B cell (primary cell): Measurements from ENCODE around the gene CPE. TPM values are rescaled to one million over a fixed set of nuclear protein-coding genes. Genes with fewer than 3 reads are reported as not detected.

Experiments used
- ATAC-seq: fragments of 200-7000 bp; cut with Tn5 transposase; one replicate; pipeline ENCODE4 v1.10.0; 2021; ENCODE audit warnings: low read depth, mild to moderate bottlenecking, moderate number of reproducible peaks, moderate library complexity
- CTCF ChIA-PET: fragments of 350-600 bp; sonication (Branson Sonifier 250); formaldehyde crosslinking; loops from one replicate; lab custom pipeline; 2021; ENCODE audit warnings: antibody characterized with exemption, inconsistent platforms; lab: Charles Lee
- POLR2A ChIA-PET: fragments of 350-600 bp; sonication (Branson Sonifier 250); formaldehyde crosslinking; loops from one replicate; lab custom pipeline; 2021; ENCODE audit warnings: antibody characterized with exemption; lab: Charles Lee
- DNase-seq: peaks from one replicate; pipeline ENCODE4 v3.0.0; 2013
- H2AFZ ChIP-seq: 2 replicates; pipeline ENCODE4 v1.6.1; 2012; ENCODE audit warnings: mild to moderate bottlenecking, low read depth, low read length; ENCODE audit not compliant: insufficient read depth, poor library complexity, severe bottlenecking
- H3K27ac ChIP-seq, 2 donors: 1 replicate in 1 of 2; 2 replicates in 1 of 2; pipeline ENCODE4 v1.5.1; 2012 to 2013; ENCODE audit warnings: low read length in 2 of 2, mild to moderate bottlenecking in 2 of 2, moderate library complexity in 1 of 2
- H3K27me3 ChIP-seq, 4 experiments: fragments of 200-600 bp in 1 of 4; sonication (generic) in 1 of 4; replicated peaks in 1 of 4; 1 replicate in 2 of 4; 2 replicates in 2 of 4; pipeline versions ENCODE4 v1.6.1 to v1.7.0; 2013 to 2016; ENCODE audit warnings: low read length in 3 of 4, mild to moderate bottlenecking in 2 of 4, mixed read lengths in 1 of 4, moderate library complexity in 1 of 4; ENCODE audit not compliant: insufficient read depth in 4 of 4, control insufficient read depth in 3 of 4; ENCODE audit errors: control extremely low read depth in 1 of 4
- H3K36me3 ChIP-seq, 2 experiments: replicated peaks in 1 of 2; 1 replicate in 1 of 2; 2 replicates in 1 of 2; pipeline versions ENCODE4 v1.6.1 to v1.7.1; 2013; ENCODE audit warnings: low read length in 1 of 2; ENCODE audit not compliant: insufficient read depth in 2 of 2, control insufficient read depth in 1 of 2; ENCODE audit errors: control extremely low read depth in 1 of 2, extremely low read depth in 1 of 2
- H3K4me1 ChIP-seq, 2 donors: fragments of 200-600 bp in 1 of 2; sonication (generic) in 1 of 2; 1 replicate in 1 of 2; 2 replicates in 1 of 2; pipeline versions ENCODE4 v1.5.1 to v1.6.1; 2013 to 2017; ENCODE audit warnings: low read length in 2 of 2; ENCODE audit not compliant: control insufficient read depth in 2 of 2, insufficient read depth in 2 of 2
- H3K4me2 ChIP-seq: replicated peaks from 2 replicates; pipeline ENCODE3; 2012; ENCODE audit warnings: mild to moderate bottlenecking, low read depth, low read length; ENCODE audit not compliant: poor library complexity, severe bottlenecking
- H3K4me3 ChIP-seq, 5 experiments: fragments of 200-600 bp in 1 of 5; sonication (generic) in 1 of 5; 1 replicate in 3 of 5; 2 replicates in 2 of 5; pipeline versions ENCODE4 v1.5.1 to v1.7.0; 2011 to 2016; ENCODE audit warnings: low read length in 4 of 5, mild to moderate bottlenecking in 4 of 5, low read depth in 2 of 5, control low read depth in 1 of 5, moderate library complexity in 1 of 5; ENCODE audit not compliant: insufficient read depth in 1 of 5; ENCODE audit errors: control extremely low read depth in 1 of 5, extremely low read depth in 1 of 5
- H3K79me2 ChIP-seq: fragments of 200-600 bp; sonication (generic); one replicate; pipeline ENCODE4 v1.6.0; 2016; ENCODE audit warnings: low read length; ENCODE audit not compliant: control insufficient read depth, insufficient read depth
- H3K9ac ChIP-seq: fragments of 200-600 bp; sonication (generic); 2 replicates; pipeline ENCODE4 v1.6.1; 2017; ENCODE audit warnings: mild to moderate bottlenecking, low read length, moderate library complexity
- H3K9me3 ChIP-seq, 3 donors: one replicate each; pipeline versions ENCODE4 v1.6.1 to v1.7.1; 2013; ENCODE audit warnings: low read length in 2 of 3; ENCODE audit not compliant: control insufficient read depth in 2 of 3, insufficient read depth in 1 of 3; ENCODE audit errors: control extremely low read depth in 1 of 3
- H4K20me1 ChIP-seq: 2 replicates; pipeline ENCODE4 v1.6.0; 2012; ENCODE audit warnings: mild to moderate bottlenecking, low read length; ENCODE audit not compliant: insufficient read depth, control insufficient read depth, poor library complexity, severe bottlenecking
- H3K27ac Mint-ChIP-seq: one replicate; pipeline ENCODE4 v1.8.0; 2021; ENCODE audit warnings: mixed read lengths
- H3K27me3 Mint-ChIP-seq: one replicate; pipeline ENCODE4 v1.8.0; 2021; ENCODE audit warnings: mixed read lengths
- H3K4me1 Mint-ChIP-seq: one replicate; pipeline ENCODE4 v1.8.0; 2021; ENCODE audit warnings: mixed read lengths
- H3K4me3 Mint-ChIP-seq: one replicate; pipeline ENCODE4 v1.8.0; 2021; ENCODE audit warnings: mixed read lengths
- H3K9me3 Mint-ChIP-seq: one replicate; pipeline ENCODE4 v1.8.0; 2022; ENCODE audit warnings: mixed read lengths; ENCODE audit not compliant: insufficient read depth
- CTCF ChIP-seq: fragments of 200-600 bp; IDR thresholded peaks from one replicate; pipeline ENCODE4 v1.8.0; 2022; ENCODE audit warnings: antibody characterized with exemption, mild to moderate bottlenecking
- EZH2 ChIP-seq: IDR thresholded peaks from 2 replicates; pipeline ENCODE4 v1.6.1; 2012; ENCODE audit warnings: borderline replicate concordance, low read depth, mild to moderate bottlenecking, moderate library complexity, low read length; ENCODE audit not compliant: insufficient read depth, poor library complexity, severe bottlenecking
- WGBS: methylation state at CpG from one replicate; pipeline ENCODE4 v1.1.5; 2013; ENCODE audit warnings: missing lambda C conversion rate; ENCODE audit not compliant: insufficient coverage; 5-methylcytosine and 5-hydroxymethylcytosine counted together
- intact Hi-C: fragments of 100-400 bp; cut with micrococcal nuclease; formaldehyde crosslinking; loops from one replicate; pipeline ENCODE4 v1.10.0; 2022
- polyA plus RNA-seq: library from polyadenylated mRNA; depleted of rRNA; stranded (reverse); fragments of >200 nt; gene quantifications from 2 replicates; pipeline ENCODE4 v1.2.3, GENCODE V29; 2012
- total RNA-seq, 2 donors: library from RNA; stranded (reverse); fragments of 120-200 nt in 1 of 2; gene quantifications; 1 replicate in 1 of 2; 2 replicates in 1 of 2; pipeline versions ENCODE4 v1.2.3 to v1.2.4, GENCODE V29; 2013 to 2022

The CPE gene
- total and polyA plus RNA-seq, 2 donors (not counting 1 experiment from before 2014, with no cell fraction given): not detected

GRCh38 chr4:165504184-165504583, 125.4 kb downstream of the CPE start:
- TF ChIP-seq CTCF (no peak), EZH2 (no peak)
- CTCF ChIA-PET: interaction anchor here (2.4 kb wide), 1 partner anchor 10 kb away, joined by 10 read pairs; no protein-coding TSS in a partner anchor
- intact Hi-C loops: no loop called here
- H3K79me2 ChIP-seq: no peaks in the 10 kb centered on the region
- ATAC-seq (no peak), DNase-seq (no peak)
- H2AFZ ChIP-seq: no peak overlapping the region
- H3K4me3 ChIP-seq: no peak overlapping the region
- H3K9me3 ChIP-seq: no peaks in the 10 kb centered on the region
- Mint-ChIP-seq H3K9me3 (no peaks in the 10 kb centered on the region), H3K4me3 (no peak overlapping the region), H3K27ac (no peak overlapping the region), H3K4me1 (no peaks in the 10 kb centered on the region), H3K27me3 (no peaks in the 10 kb centered on the region)
- no peaks in the 10 kb centered on the region for H3K36me3 ChIP-seq
- no peaks in the 10 kb centered on the region for H3K27me3 ChIP-seq
- no peaks in the 10 kb centered on the region for H4K20me1 ChIP-seq
- no peak overlapping the region for H3K27ac ChIP-seq
- no peaks in the 10 kb centered on the region for H3K4me1 ChIP-seq
- POLR2A ChIA-PET: no interaction called here
- no peak overlapping the region for H3K9ac ChIP-seq
- WGBS: no CpG with 5 or more reads among the region's 3 CpGs
- H3K4me2 ChIP-seq: no peak overlapping the region

GRCh38 chr4:165505958-165506837, 127.4 kb downstream of the CPE start:
- WGBS: 86% methylated on average over 4 of the region's 7 CpGs
- Histone ChIP-seq H3K9me3 (no peaks in the 10 kb centered on the region), H3K4me3 (no peak overlapping the region), H2AFZ (no peak overlapping the region), H3K9ac (no peak overlapping the region), H3K79me2 (no peaks in the 10 kb centered on the region), H3K4me1 (no peaks in the 10 kb centered on the region), H3K36me3 (no peaks in the 10 kb centered on the region), H4K20me1 (no peaks in the 10 kb centered on the region), H3K27ac (no peak overlapping the region), H3K27me3 (peaks cover 0 to 3% (median 0%) of the 10 kb centered on the region in 4 experiments), H3K4me2 (no peak overlapping the region)
- Mint-ChIP-seq H3K9me3 (no peaks in the 10 kb centered on the region), H3K4me1 (no peaks in the 10 kb centered on the region), H3K27me3 (peaks cover 6% of the 10 kb centered on the region), H3K4me3 (no peak overlapping the region), H3K27ac (no peak overlapping the region)
- no peak for TF ChIP-seq EZH2
- no peak for TF ChIP-seq CTCF
- no peak for ATAC-seq
- CTCF ChIA-PET: interaction anchor here (0.6 kb wide), 1 partner anchor 15 kb away, joined by 3 read pairs; no protein-coding TSS in a partner anchor
- DNase-seq: no peak
- POLR2A ChIA-PET: no interaction called here
- intact Hi-C loops: no loop called here
